Measurements from ENCODE around the gene GATAD2B.

GATAD2B gene

GRCh38 chr1:153831026-153831425 is 91.7 kb downstream of the GATAD2B start:
- CTCF ChIA-PET = interaction anchor here (1.0 to 4.8 kb wide), 6 partner anchors 8 to 156 kb away, joined by 3 to 23 read pairs (median 5); no protein-coding TSS in a partner anchor
- POLR2A ChIA-PET = no interaction called here
- DNase-seq (ENCODE audit: extremely low spot score) = no peak
- no peak for TF ChIP-seq CTCF (IDR thresholded peaks at IDR 0.05; ENCODE audit: control extremely low read depth, extremely low read depth, low read depth, missing control alignments)

DNA sequence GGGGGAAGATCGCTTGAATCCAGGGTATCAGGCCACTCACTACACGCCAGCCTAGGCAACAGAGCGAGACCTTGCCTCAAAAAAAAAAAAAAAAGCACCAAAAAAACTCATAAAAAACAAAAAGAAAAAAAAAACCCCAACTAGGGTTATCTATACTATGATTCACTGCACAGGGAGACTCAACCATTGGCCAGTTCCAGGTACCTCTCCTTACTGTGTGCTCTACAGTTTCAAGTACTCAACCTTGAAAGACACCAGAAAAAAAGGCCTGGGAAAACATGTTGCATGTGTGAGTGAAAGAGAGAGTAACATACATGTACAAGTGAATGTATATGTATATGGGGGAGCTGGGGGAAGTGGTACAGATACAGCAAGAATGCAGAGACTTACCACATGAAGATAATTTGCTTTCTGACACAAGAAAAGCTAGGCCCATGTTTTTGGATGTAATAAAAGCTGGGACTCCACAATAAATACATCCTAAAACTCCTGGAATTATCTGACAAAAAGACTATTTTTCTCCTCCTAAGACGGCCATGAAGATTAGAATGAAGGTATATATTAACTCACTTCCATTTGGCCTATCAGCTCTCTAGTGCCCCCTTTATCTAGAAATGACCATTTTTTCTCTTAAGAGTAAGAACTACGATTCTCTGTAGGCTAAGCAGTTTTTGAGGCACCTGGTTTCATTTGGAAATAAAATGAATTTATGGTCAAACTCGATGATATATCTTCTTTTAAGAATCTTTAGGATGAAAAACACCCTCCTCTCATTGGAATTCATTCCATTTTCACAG is 95.4 kb downstream of the GATAD2B start:
- POLR2A ChIA-PET = no interaction called here

DNA sequence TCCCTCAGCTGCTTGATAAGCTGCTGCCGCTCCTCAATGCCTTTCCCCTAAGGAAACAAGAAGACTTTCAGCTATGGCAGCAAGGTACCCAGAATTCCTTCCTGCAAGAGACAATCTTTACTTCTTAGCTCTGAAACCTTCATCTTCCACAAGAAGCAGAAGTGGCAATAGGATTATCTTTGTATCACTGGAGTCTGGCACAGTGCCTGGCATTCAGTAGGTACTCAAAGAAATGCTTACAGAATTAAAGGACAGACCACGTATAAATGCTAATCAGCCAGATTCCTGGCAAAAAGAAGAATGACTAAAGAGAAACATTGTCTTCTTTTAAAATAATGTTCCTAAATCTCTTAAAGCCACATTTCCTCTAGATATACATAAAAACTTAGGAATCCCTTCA is 103.9 kb downstream of the GATAD2B start:
- ChIA-PET CTCF (interaction anchor here (1.3 to 3.7 kb wide), 6 partner anchors 11 to 168 kb away, joined by 3 to 15 read pairs (median 4); partner anchors contain the start of genes DENND4B and RAB13), POLR2A (interaction anchor here (0.7 kb wide), 1 partner anchor 942 kb away, joined by 3 read pairs; no protein-coding TSS in a partner anchor)
- no peak for DNase-seq (ENCODE audit: extremely low spot score)
- TF ChIP-seq CTCF (IDR thresholded peaks at IDR 0.05; ENCODE audit: control extremely low read depth, extremely low read depth, low read depth, missing control alignments) = no peak

More for the DNA sequence above, 95.4 kb downstream of the GATAD2B start:
- no peak for DNase-seq (ENCODE audit: extremely low spot score)
- no peak for TF ChIP-seq CTCF (IDR thresholded peaks at IDR 0.05; ENCODE audit: control extremely low read depth, extremely low read depth, low read depth, missing control alignments)
- CTCF ChIA-PET = interaction anchor here (0.8 to 4.8 kb wide), 10 partner anchors 10 to 111 kb away, joined by 3 to 23 read pairs (median 4); no protein-coding TSS in a partner anchor

DNA sequence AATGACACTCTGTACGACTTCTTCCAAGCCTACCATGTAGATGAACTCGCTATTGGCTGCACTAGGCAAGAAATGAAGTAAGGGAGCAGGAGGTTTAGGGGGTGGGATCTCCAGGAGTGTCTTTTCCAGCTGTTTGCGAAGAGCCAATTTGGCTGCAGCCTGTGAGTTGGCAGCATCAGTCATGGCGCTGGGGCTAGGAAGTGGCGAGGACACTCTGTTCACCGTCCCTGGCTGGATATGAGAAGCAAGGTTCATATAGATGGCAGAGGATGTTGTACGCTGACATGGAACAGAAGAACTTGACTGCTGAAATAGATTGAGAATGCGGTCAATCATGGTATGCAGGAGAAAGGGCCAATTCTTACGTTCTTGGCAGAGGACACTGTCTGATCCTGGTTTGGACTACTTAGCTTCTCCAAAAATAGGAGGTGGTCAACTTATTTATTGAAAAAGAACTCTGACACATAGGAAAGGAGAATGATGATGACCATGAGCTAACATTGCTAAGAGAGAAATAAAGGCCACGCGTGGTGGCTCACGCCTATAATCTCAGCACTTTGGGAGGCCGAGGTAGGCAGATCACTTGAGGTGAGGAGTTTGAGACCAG is 106.4 kb downstream of the GATAD2B start:
- no peak for TF ChIP-seq CTCF (IDR thresholded peaks at IDR 0.05; ENCODE audit: control extremely low read depth, extremely low read depth, low read depth, missing control alignments)
- POLR2A ChIA-PET = no interaction called here
- no peak for DNase-seq (ENCODE audit: extremely low spot score)
- CTCF ChIA-PET = interaction anchor here (0.8 to 3.7 kb wide), 9 partner anchors 10 to 170 kb away, joined by 3 to 15 read pairs (median 5); partner anchors contain the start of gene RAB13

GRCh38 chr1:153805886-153806719 is 116.7 kb downstream of the GATAD2B start:
- TF ChIP-seq CTCF (IDR thresholded peaks at IDR 0.05; ENCODE audit: control extremely low read depth, extremely low read depth, low read depth, missing control alignments) = no peak
- no peak for DNase-seq (ENCODE audit: extremely low spot score)
- ChIA-PET POLR2A (interaction anchor here (1.0 kb wide), 1 partner anchor 184 kb away, joined by 3 read pairs; no protein-coding TSS in a partner anchor), CTCF (interaction anchor here (0.9 to 3.9 kb wide), 8 partner anchors 8 to 141 kb away, joined by 3 to 15 read pairs (median 4); partner anchors contain the start of gene DENND4B)
